Lower leg skin (tissue), 4 donors: ENCODE measurements around the gene CYBC1. TPM values are rescaled to one million over a fixed set of nuclear protein-coding genes. Genes with fewer than 3 reads are reported as not detected.
A peak's percentile ranks its signal among the peaks of the same experiment; 100 is the strongest.
"Not testable (repeated sequence)": the region's sequence is repeated elsewhere in the genome, so short reads cannot be mapped to it uniquely, and the experiment has no call there.

Source experiments
- DNase-seq, 2 donors: peaks; one replicate each; pipeline ENCODE4 v3.0.0-alpha.2; 2019; ENCODE audit warnings: low spot score in 2 of 2
- H3K4me3 ChIP-seq: fragments of 200-600 bp; sonication (generic); 2 replicates; pipeline ENCODE4 v1.5.1; 2017; ENCODE audit warnings: mild to moderate bottlenecking, low read depth; ENCODE audit not compliant: poor library complexity, severe bottlenecking
- CTCF ChIP-seq, 3 donors: fragments of 450-650 bp; IDR thresholded peaks; one replicate each; pipeline ENCODE4 v1.5.1; 2016; ENCODE audit warnings: antibody characterized with exemption in 3 of 3, mild to moderate bottlenecking in 3 of 3, moderate library complexity in 2 of 3
- POLR2A ChIP-seq, 2 donors: fragments of 450-650 bp; IDR thresholded peaks; one replicate each; pipeline ENCODE4 v1.6.1; 2016 to 2017; ENCODE audit warnings: antibody characterized with exemption in 2 of 2, mild to moderate bottlenecking in 1 of 2, moderate library complexity in 1 of 2
- WGBS, 2 donors: methylation state at CpG; one replicate each; pipeline ENCODE4 v1.1.5; 2018; 5-methylcytosine and 5-hydroxymethylcytosine counted together
- intact Hi-C: fragments of 100-400 bp; cut with DNase I; formaldehyde crosslinking; loops from one replicate; pipeline ENCODE4 v1.15.0; 2023; ENCODE audit warnings: low total_unique reads
- total RNA-seq, 4 donors: library from RNA; depleted of rRNA; stranded (reverse); fragments of >200 nt; gene quantifications; one replicate each; pipeline ENCODE4 v1.1.0, GENCODE V29; 2016

Gene CYBC1
- total RNA-seq, 4 donors from 2014 or later, result 32.4 to 48.8 (median 43.5) TPM

GRCh38 chr17:82463925-82464566 lies 13.5 kb upstream of the CYBC1 start:
- DNase-seq, result no peak
- TF ChIP-seq POLR2A (IDR thresholded peaks at IDR 0.05) (no peak), CTCF (IDR thresholded peaks at IDR 0.05) (no peak)
- no peak overlapping the region for H3K4me3 ChIP-seq
- 28 to 59% methylated on average over 7 of the region's 7 CpGs for WGBS, 2 donors
- intact Hi-C loops, result no loop called here

- 81 to 88% methylated on average over 6 of the region's 6 CpGs for WGBS, 2 donors
- DNase-seq, result no peak
- intact Hi-C loops, result no loop called here
These were observed 12.8 kb upstream of the CYBC1 start for GRCh38 chr17:82463391-82463790.

GRCh38 chr17:82461827-82462524 lies 11.4 kb upstream of the CYBC1 start:
- no peak for DNase-seq
- H3K4me3 ChIP-seq, result no peak overlapping the region
- intact Hi-C loops, result no loop called here
- 82 to 83% methylated on average over 10 of the region's 10 CpGs for WGBS, 2 donors
- no peak for TF ChIP-seq POLR2A (IDR thresholded peaks at IDR 0.05)
- TF ChIP-seq CTCF (IDR thresholded peaks at IDR 0.05), result no peak

More at GRCh38 chr17:82463391-82463790, 12.8 kb upstream of the CYBC1 start:
- no peak overlapping the region for H3K4me3 ChIP-seq
- TF ChIP-seq POLR2A (IDR thresholded peaks at IDR 0.05), result no peak
- no peak for TF ChIP-seq CTCF (IDR thresholded peaks at IDR 0.05)

- WGBS, 2 donors, result 89 to 94% methylated on average over 9 of the region's 9 CpGs
These were observed 9.4 kb upstream of the CYBC1 start for GRCh38 chr17:82459936-82460335.

GRCh38 chr17:82458885-82459424 lies 8.4 kb upstream of the CYBC1 start:
- 0% methylated on average over 7 to 11 of the region's 62 CpGs for WGBS, 2 donors
- intact Hi-C loops, result no loop called here
- TF ChIP-seq POLR2A (IDR thresholded peaks at IDR 0.05) (no peak), CTCF (IDR thresholded peaks at IDR 0.05) (no peak)
- DNase-seq, result no peak
- H3K4me3 ChIP-seq, result peak overlapping the region; percentile 80

More at GRCh38 chr17:82459936-82460335, 9.4 kb upstream of the CYBC1 start:
- DNase-seq, intact Hi-C loops, H3K4me3 ChIP-seq: not testable (repeated sequence)

- peak in 1 of 2 donors; percentile 96 for TF ChIP-seq POLR2A (IDR thresholded peaks at IDR 0.05)
- TF ChIP-seq CTCF (IDR thresholded peaks at IDR 0.05), result peak in 1 of 3 donors; percentile 22
- intact Hi-C loops, result no loop called here
- 1 to 3% methylated on average over 13 to 49 of the region's 85 CpGs for WGBS, 2 donors
- DNase-seq, result peak; percentile 97 to 99
- H3K4me3 ChIP-seq, result peak within 1 kb of the TSS; percentile 80
These were observed 7.8 kb upstream of the CYBC1 start, which contains the start of gene NARF for GRCh38 chr17:82458179-82458884. Gene NARF (plus strand): TSS chr17:82458741. CDS start chr17:82458804, 63 bp downstream.
